Panc1 (cell line): ENCODE results near the gene SLIT1. TPM values are rescaled to one million over a fixed set of nuclear protein-coding genes. Genes with fewer than 3 reads are reported as not detected.

ENCODE experiments used
- ATAC-seq: fragments of 200-7000 bp; cut with Tn5 transposase; 2 replicates; pipeline ENCODE4 v1.9.1; 2020; ENCODE audit warnings: mild to moderate bottlenecking, moderate library complexity
- BruUV-seq: library from RNA; stranded (reverse); fragments of 400-500 nt; replicated peaks from 2 replicates; lab custom pipeline; 2021; lab: Mats Ljungman, UMichigan
- CTCF ChIA-PET: fragments of 300-600 bp; sonication (Branson Sonifier 250); formaldehyde crosslinking; loops from one replicate; lab custom pipeline; 2022; ENCODE audit warnings: antibody characterized with exemption; lab: Charles Lee
- POLR2A ChIA-PET: fragments of 300-600 bp; sonication (Branson Sonifier 250); formaldehyde crosslinking; loops from one replicate; lab custom pipeline; 2022; ENCODE audit warnings: antibody characterized with exemption; lab: Charles Lee
- DNase-seq: peaks from one replicate; pipeline ENCODE4 v3.0.0-alpha.2; 2010; ENCODE audit warnings: low read depth, low spot score
- H3K27ac ChIP-seq: 2 replicates; pipeline ENCODE4 v1.5.1; 2011; ENCODE audit warnings: mild to moderate bottlenecking, low read length, inconsistent platforms
- H3K27me3 ChIP-seq: fragments of 200-500 bp; sonication (Bioruptor generic); 2 replicates; pipeline ENCODE4 v1.6.0; 2014; ENCODE audit warnings: low read length, inconsistent platforms; ENCODE audit not compliant: control insufficient read depth, insufficient read depth
- H3K36me3 ChIP-seq: fragments of 200-500 bp; sonication (Bioruptor generic); 2 replicates; pipeline ENCODE4 v1.5.1; 2014; ENCODE audit warnings: inconsistent platforms, mild to moderate bottlenecking, low read length, moderate library complexity; ENCODE audit not compliant: control insufficient read depth, insufficient read depth
- H3K4me1 ChIP-seq: 2 replicates; pipeline ENCODE4 v1.5.1; 2011; ENCODE audit warnings: inconsistent platforms, mild to moderate bottlenecking, low read length, moderate library complexity; ENCODE audit not compliant: control insufficient read depth, insufficient read depth
- H3K4me3 ChIP-seq, 2 experiments: 2 replicates each; pipeline ENCODE4 v1.5.1; 2011 to 2012; ENCODE audit warnings: low read depth in 2 of 2, low read length in 2 of 2, mild to moderate bottlenecking in 2 of 2, inconsistent platforms in 1 of 2, moderate library complexity in 1 of 2
- H3K9me3 ChIP-seq: fragments of 200-500 bp; sonication (Bioruptor generic); 2 replicates; pipeline ENCODE4 v1.5.1; 2014; ENCODE audit warnings: low read depth, mild to moderate bottlenecking, inconsistent platforms, low read length, moderate library complexity; ENCODE audit not compliant: control insufficient read depth, insufficient read depth
- CTCF ChIP-seq: fragments of 450-650 bp; IDR thresholded peaks from 2 replicates; pipeline ENCODE4 v1.5.1; 2017; ENCODE audit warnings: mild to moderate bottlenecking
- POLR2AphosphoS5 ChIP-seq: IDR thresholded peaks from 2 replicates; pipeline ENCODE4 v1.6.1; 2012; ENCODE audit warnings: mild to moderate bottlenecking, low read depth, low read length, moderate library complexity
- SIN3A ChIP-seq: IDR thresholded peaks from 2 replicates; pipeline ENCODE4 v1.6.1; 2012; ENCODE audit warnings: low read depth, mild to moderate bottlenecking, low read length, moderate library complexity, borderline replicate concordance; ENCODE audit not compliant: insufficient read depth
- TCF7L2 ChIP-seq: IDR thresholded peaks from 2 replicates; pipeline ENCODE4 v1.6.1; 2011; ENCODE audit warnings: mild to moderate bottlenecking, low read depth, low read length, inconsistent platforms
- in situ Hi-C: cut with HindIII; loops from 2 replicates; pipeline ENCODE4 v1.10.0; 2016; ENCODE audit warnings: low sequenced_read_pairs, low pct_unique_long_range_greater_than_20kb
- intact Hi-C: fragments of 100-400 bp; cut with micrococcal nuclease; formaldehyde crosslinking; loops from one replicate; pipeline ENCODE4 v1.10.0; 2022; ENCODE audit not compliant: unreplicated experiment
- total RNA-seq: library from RNA; stranded (reverse); gene quantifications from one replicate; pipeline ENCODE4 v1.2.1, GENCODE V29; 2021; ENCODE audit not compliant: unreplicated experiment
- TF ChIP-seq, protein P1 (sequence below), 2 experiments: IDR thresholded peaks; 2 replicates each; pipeline ENCODE4 v1.6.1; 2011 to 2012; ENCODE audit warnings: low read depth in 2 of 2, control low read depth in 1 of 2, low read length in 1 of 2, mild to moderate bottlenecking in 1 of 2, moderate library complexity in 1 of 2; ENCODE audit not compliant: insufficient read depth in 1 of 2

SLIT1 gene
- total RNA-seq, 1 experiment from 2014 or later = 2.6 TPM

DNA sequence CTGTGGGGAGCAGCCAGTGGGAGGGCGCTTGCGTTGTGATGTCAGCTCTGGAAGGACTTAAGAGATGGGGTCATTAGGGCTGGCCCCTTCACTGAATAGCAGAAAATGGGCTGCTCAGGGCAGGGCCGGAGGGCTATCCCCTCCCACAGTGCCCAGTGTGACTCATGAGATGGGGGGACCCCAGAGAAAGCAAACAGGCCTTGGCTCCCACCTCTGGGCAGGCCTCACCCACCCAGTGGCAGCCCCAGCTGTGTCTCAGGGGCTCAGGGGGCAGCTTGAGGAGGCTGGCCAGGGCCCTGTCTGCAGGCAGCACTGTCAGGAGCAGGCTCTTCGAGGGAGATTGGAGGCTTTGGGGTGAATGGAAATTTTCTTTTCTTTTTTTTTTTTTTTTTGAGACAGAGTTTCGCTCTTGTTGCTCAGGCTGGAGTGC, 168.3 kb downstream of the SLIT1 start:
- ATAC-seq (no peak), DNase-seq (no peak)
- H3K9me3 ChIP-seq = no peaks in the 10 kb centered on the region
- ChIA-PET CTCF (interaction anchor here (0.7 to 1.5 kb wide), 2 partner anchors 20 to 24 kb away, joined by 3 to 6 read pairs; no protein-coding TSS in a partner anchor), POLR2A (no interaction called here)
- no peaks in the 10 kb centered on the region for H3K36me3 ChIP-seq
- in situ Hi-C loops (no loop called here), intact Hi-C loops (no loop called here)
- H3K4me1 ChIP-seq = peaks cover 7% of the 10 kb centered on the region; the same call in 1 of the 2 replicates
- BruUV-seq = no TSS peak
- TF ChIP-seq TCF7L2 (no peak), CTCF (no peak), POLR2AphosphoS5 (no peak), SIN3A (no peak)
- TF ChIP-seq, protein P1, sequence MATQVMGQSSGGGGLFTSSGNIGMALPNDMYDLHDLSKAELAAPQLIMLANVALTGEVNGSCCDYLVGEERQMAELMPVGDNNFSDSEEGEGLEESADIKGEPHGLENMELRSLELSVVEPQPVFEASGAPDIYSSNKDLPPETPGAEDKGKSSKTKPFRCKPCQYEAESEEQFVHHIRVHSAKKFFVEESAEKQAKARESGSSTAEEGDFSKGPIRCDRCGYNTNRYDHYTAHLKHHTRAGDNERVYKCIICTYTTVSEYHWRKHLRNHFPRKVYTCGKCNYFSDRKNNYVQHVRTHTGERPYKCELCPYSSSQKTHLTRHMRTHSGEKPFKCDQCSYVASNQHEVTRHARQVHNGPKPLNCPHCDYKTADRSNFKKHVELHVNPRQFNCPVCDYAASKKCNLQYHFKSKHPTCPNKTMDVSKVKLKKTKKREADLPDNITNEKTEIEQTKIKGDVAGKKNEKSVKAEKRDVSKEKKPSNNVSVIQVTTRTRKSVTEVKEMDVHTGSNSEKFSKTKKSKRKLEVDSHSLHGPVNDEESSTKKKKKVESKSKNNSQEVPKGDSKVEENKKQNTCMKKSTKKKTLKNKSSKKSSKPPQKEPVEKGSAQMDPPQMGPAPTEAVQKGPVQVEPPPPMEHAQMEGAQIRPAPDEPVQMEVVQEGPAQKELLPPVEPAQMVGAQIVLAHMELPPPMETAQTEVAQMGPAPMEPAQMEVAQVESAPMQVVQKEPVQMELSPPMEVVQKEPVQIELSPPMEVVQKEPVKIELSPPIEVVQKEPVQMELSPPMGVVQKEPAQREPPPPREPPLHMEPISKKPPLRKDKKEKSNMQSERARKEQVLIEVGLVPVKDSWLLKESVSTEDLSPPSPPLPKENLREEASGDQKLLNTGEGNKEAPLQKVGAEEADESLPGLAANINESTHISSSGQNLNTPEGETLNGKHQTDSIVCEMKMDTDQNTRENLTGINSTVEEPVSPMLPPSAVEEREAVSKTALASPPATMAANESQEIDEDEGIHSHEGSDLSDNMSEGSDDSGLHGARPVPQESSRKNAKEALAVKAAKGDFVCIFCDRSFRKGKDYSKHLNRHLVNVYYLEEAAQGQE (IDR thresholded peaks at IDR 0.05; ENCODE audit: insufficient read depth in 1 of 2, low read depth in 2 of 2, low read length in 1 of 2) = no peak
- H3K27ac ChIP-seq = no peak overlapping the region
- no peaks in the 10 kb centered on the region for H3K27me3 ChIP-seq
- no peak overlapping the region for H3K4me3 ChIP-seq

DNA sequence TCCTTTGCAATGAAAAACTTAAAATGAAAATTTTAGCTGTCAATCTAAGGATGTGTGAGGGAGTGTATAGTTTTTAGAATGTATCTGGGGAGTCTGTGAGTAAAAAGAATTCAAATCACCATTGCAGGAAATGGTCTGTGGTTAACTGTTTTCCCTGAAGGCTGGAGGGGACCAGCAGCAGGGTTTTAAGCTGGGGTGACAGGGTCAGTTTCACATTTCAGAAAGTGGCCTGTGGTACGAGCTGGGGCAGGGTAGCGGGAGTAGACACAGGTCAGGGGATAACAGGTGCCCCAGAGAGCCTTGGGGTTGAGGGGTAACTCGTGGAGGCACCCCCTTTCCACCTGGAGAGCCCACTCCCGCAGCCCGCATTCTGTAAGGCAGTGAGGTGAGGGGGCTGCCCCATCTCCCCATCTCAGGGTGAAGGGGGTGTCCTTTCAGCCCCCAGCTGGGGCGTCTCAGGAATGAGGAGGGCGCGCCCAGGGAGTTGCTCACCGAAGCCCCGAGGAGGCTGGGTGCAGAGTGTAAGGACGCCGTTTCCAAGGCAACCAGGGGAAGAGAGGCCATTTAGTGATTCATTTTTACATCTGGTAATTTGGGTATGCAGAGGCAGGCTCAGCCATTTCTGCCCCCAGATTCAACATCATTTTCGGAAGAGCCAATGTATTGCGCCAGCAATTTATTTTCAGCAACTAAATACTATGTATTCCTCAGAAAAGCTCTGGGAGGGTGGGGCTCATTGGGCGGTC, 168.9 kb downstream of the SLIT1 start:
- no TSS peak for BruUV-seq
- ATAC-seq = no peak
- H3K4me1 ChIP-seq = peaks cover 3% of the 10 kb centered on the region; the same call in 1 of the 2 replicates
- ChIA-PET CTCF (interaction anchor here (0.6 to 1.5 kb wide), 3 partner anchors 21 to 176 kb away, joined by 3 to 6 read pairs (median 4); no protein-coding TSS in a partner anchor), POLR2A (no interaction called here)
- no peak for TF ChIP-seq POLR2AphosphoS5
- no peak for TF ChIP-seq TCF7L2
- no peak for TF ChIP-seq SIN3A
- no peak for TF ChIP-seq CTCF
- TF ChIP-seq, protein P1 (IDR thresholded peaks at IDR 0.05; ENCODE audit: insufficient read depth in 1 of 2, low read depth in 2 of 2, low read length in 1 of 2) = no peak
- DNase-seq = no peak
- intact Hi-C loops = no loop called here
- no peaks in the 10 kb centered on the region for H3K27me3 ChIP-seq
- H3K36me3 ChIP-seq = no peaks in the 10 kb centered on the region
- H3K9me3 ChIP-seq = no peaks in the 10 kb centered on the region
- H3K27ac ChIP-seq = no peak overlapping the region
- in situ Hi-C loops = no loop called here
- H3K4me3 ChIP-seq = no peak overlapping the region
